Immature natural killer cell (primary cell): ENCODE measurements around the gene MFSD6. TPM values are rescaled to one million over a fixed set of nuclear protein-coding genes. Genes with fewer than 3 reads are reported as not detected.

Experiments used
- DNase-seq, 3 donors: peaks; one replicate each; pipeline ENCODE4 v3.0.0; 2022; ENCODE audit warnings: mixed read lengths in 1 of 3
- H3K27ac Mint-ChIP-seq, 6 donors: one replicate each; pipeline ENCODE4 v1.8.0; 2020; ENCODE audit warnings: mixed read lengths in 6 of 6, mild to moderate bottlenecking in 5 of 6, inconsistent platforms in 4 of 6, moderate library complexity in 3 of 6
- H3K27me3 Mint-ChIP-seq, 3 donors: one replicate each; pipeline ENCODE4 v1.8.0; 2020 to 2021; ENCODE audit warnings: low read depth in 3 of 3, mild to moderate bottlenecking in 3 of 3, mixed read lengths in 3 of 3, moderate library complexity in 3 of 3, inconsistent platforms in 1 of 3
- H3K36me3 Mint-ChIP-seq, 3 donors: one replicate each; pipeline ENCODE4 v1.8.0; 2020; ENCODE audit warnings: mixed read lengths in 3 of 3, inconsistent platforms in 2 of 3, mild to moderate bottlenecking in 2 of 3
- H3K4me1 Mint-ChIP-seq, 2 donors: one replicate each; pipeline ENCODE4 v1.8.0; 2020; ENCODE audit warnings: inconsistent platforms in 2 of 2, mild to moderate bottlenecking in 2 of 2, mixed read lengths in 2 of 2, moderate library complexity in 1 of 2
- H3K4me3 Mint-ChIP-seq, 5 donors: one replicate each; pipeline ENCODE4 v1.8.0; 2020; ENCODE audit warnings: mild to moderate bottlenecking in 5 of 5, mixed read lengths in 5 of 5, inconsistent platforms in 3 of 5, moderate library complexity in 3 of 5
- H3K9me3 Mint-ChIP-seq, 6 donors: one replicate each; pipeline ENCODE4 v1.8.0; 2020; ENCODE audit warnings: mild to moderate bottlenecking in 6 of 6, mixed read lengths in 6 of 6, inconsistent platforms in 4 of 6, moderate library complexity in 3 of 6
- polyA plus RNA-seq, 3 donors: library from polyadenylated mRNA; unstranded; fragments of 300-500 nt; fragmentation: Illumina TruSeq; gene quantifications; one replicate each; pipeline ENCODE4 v1.2.3, GENCODE V29; 2021

The MFSD6 gene
- polyA plus RNA-seq, 3 donors from 2014 or later = 7.3 to 35.1 (median 8.5) TPM

- H3K27me3 Mint-ChIP-seq = no peaks in the 10 kb centered on the region
- H3K4me3 Mint-ChIP-seq = no peak overlapping the region
- H3K4me1 Mint-ChIP-seq = peaks cover 16 to 21% of the 10 kb centered on the region in 2 donors
- H3K36me3 Mint-ChIP-seq = peaks cover 4 to 21% (median 10%) of the 10 kb centered on the region in 3 donors
- peak overlapping the region in 2 of 6 donors; percentile 23 to 67 for H3K27ac Mint-ChIP-seq
- H3K9me3 Mint-ChIP-seq = no peaks in the 10 kb centered on the region
- no peak for DNase-seq
Measured at GRCh38 chr2:190511104-190511503, 102.9 kb downstream of the MFSD6 start.

- Mint-ChIP-seq H3K4me1 (peaks cover 18% of the 10 kb centered on the region in 2 donors), H3K9me3 (no peaks in the 10 kb centered on the region), H3K4me3 (no peak overlapping the region), H3K27ac (peak overlapping the region in 3 of 6 donors; percentile 62 to 82 (median 72)), H3K27me3 (no peaks in the 10 kb centered on the region), H3K36me3 (peaks cover 4 to 17% (median 12%) of the 10 kb centered on the region in 3 donors)
- no peak for DNase-seq
Measured at GRCh38 chr2:190512539-190513095, 104.5 kb downstream of the MFSD6 start.

GRCh38 chr2:190513877-190514276 lies 105.7 kb downstream of the MFSD6 start:
- Mint-ChIP-seq H3K36me3 (peaks cover 4 to 17% (median 12%) of the 10 kb centered on the region in 3 donors), H3K4me3 (no peak overlapping the region), H3K27me3 (no peaks in the 10 kb centered on the region), H3K27ac (no peak overlapping the region), H3K4me1 (peaks cover 18% of the 10 kb centered on the region in 2 donors), H3K9me3 (no peaks in the 10 kb centered on the region)
- DNase-seq = no peak

- Mint-ChIP-seq H3K27me3 (no peaks in the 10 kb centered on the region), H3K4me1 (peaks cover 23% of the 10 kb centered on the region in 2 donors), H3K27ac (no peak overlapping the region), H3K9me3 (no peaks in the 10 kb centered on the region), H3K36me3 (peaks cover 4 to 12% (median 11%) of the 10 kb centered on the region in 3 donors), H3K4me3 (no peak overlapping the region)
- DNase-seq = no peak
Measured at GRCh38 chr2:190514676-190515075, 106.5 kb downstream of the MFSD6 start.

- H3K27ac Mint-ChIP-seq = peak overlapping the region in 4 of 6 donors; percentile 47 to 81 (median 74)
- no peaks in the 10 kb centered on the region for H3K9me3 Mint-ChIP-seq
- no peaks in the 10 kb centered on the region for H3K27me3 Mint-ChIP-seq
- peaks cover 4 to 12% (median 9%) of the 10 kb centered on the region in 3 donors for H3K36me3 Mint-ChIP-seq
- H3K4me1 Mint-ChIP-seq = peaks cover 31 to 33% of the 10 kb centered on the region in 2 donors
- H3K4me3 Mint-ChIP-seq = peak overlapping the region in 2 of 5 donors; percentile 38 to 39
- DNase-seq = peak in 1 of 3 donors; percentile 23
Measured at GRCh38 chr2:190515687-190516086, 107.5 kb downstream of the MFSD6 start.

GRCh38 chr2:190517468-190517867 lies 109.3 kb downstream of the MFSD6 start:
- H3K27me3 Mint-ChIP-seq = no peaks in the 10 kb centered on the region
- peaks cover 41 to 46% of the 10 kb centered on the region in 2 donors for H3K4me1 Mint-ChIP-seq
- peaks cover 4 to 7% (median 5%) of the 10 kb centered on the region in 3 donors for H3K36me3 Mint-ChIP-seq
- no peak for DNase-seq
- no peak overlapping the region for H3K4me3 Mint-ChIP-seq
- H3K9me3 Mint-ChIP-seq = no peaks in the 10 kb centered on the region
- H3K27ac Mint-ChIP-seq = peak overlapping the region in 1 of 6 donors; percentile 17

GRCh38 chr2:190519975-190520767 lies 112.0 kb downstream of the MFSD6 start:
- Mint-ChIP-seq H3K9me3 (no peaks in the 10 kb centered on the region), H3K36me3 (peaks cover 0 to 21% (median 8%) of the 10 kb centered on the region in 3 donors), H3K27ac (peak overlapping the region; percentile 15 to 73 (median 26)), H3K27me3 (no peaks in the 10 kb centered on the region), H3K4me3 (peak overlapping the region; percentile 2 to 36 (median 12)), H3K4me1 (peaks cover 35 to 42% of the 10 kb centered on the region in 2 donors)
- no peak for DNase-seq

GRCh38 chr2:190524928-190525327 lies 116.8 kb downstream of the MFSD6 start:
- no peak overlapping the region for H3K27ac Mint-ChIP-seq
- DNase-seq = no peak
- H3K4me1 Mint-ChIP-seq = peaks cover 46 to 55% of the 10 kb centered on the region in 2 donors
- H3K27me3 Mint-ChIP-seq = no peaks in the 10 kb centered on the region
- peaks cover 0 to 16% (median 8%) of the 10 kb centered on the region in 3 donors for H3K36me3 Mint-ChIP-seq
- no peak overlapping the region for H3K4me3 Mint-ChIP-seq
- no peaks in the 10 kb centered on the region for H3K9me3 Mint-ChIP-seq

GRCh38 chr2:190526105-190526750 lies 118.1 kb downstream of the MFSD6 start:
- H3K4me1 Mint-ChIP-seq = peaks cover 33 to 54% of the 10 kb centered on the region in 2 donors
- H3K36me3 Mint-ChIP-seq = peaks cover 0 to 16% (median 8%) of the 10 kb centered on the region in 3 donors
- no peaks in the 10 kb centered on the region for H3K27me3 Mint-ChIP-seq
- DNase-seq = no peak
- peak overlapping the region; percentile 10 to 67 (median 20) for H3K27ac Mint-ChIP-seq
- no peaks in the 10 kb centered on the region for H3K9me3 Mint-ChIP-seq
- peak overlapping the region in 2 of 5 donors; percentile 4 to 9 for H3K4me3 Mint-ChIP-seq

- Mint-ChIP-seq H3K4me1 (peaks cover 28 to 55% of the 10 kb centered on the region in 2 donors), H3K9me3 (no peaks in the 10 kb centered on the region), H3K4me3 (no peak overlapping the region), H3K27me3 (no peaks in the 10 kb centered on the region), H3K36me3 (peaks cover 0 to 16% (median 8%) of the 10 kb centered on the region in 3 donors), H3K27ac (no peak overlapping the region)
- DNase-seq = no peak
Measured at GRCh38 chr2:190527214-190527613, 119.1 kb downstream of the MFSD6 start.

GRCh38 chr2:190527918-190528317 lies 119.8 kb downstream of the MFSD6 start:
- Mint-ChIP-seq H3K4me1 (peaks cover 35 to 62% of the 10 kb centered on the region in 2 donors), H3K4me3 (no peak overlapping the region)
- DNase-seq = no peak

GRCh38 chr2:190528521-190529001 lies 120.4 kb downstream of the MFSD6 start:
- Mint-ChIP-seq H3K36me3 (peaks cover 0 to 7% (median 5%) of the 10 kb centered on the region in 3 donors), H3K9me3 (no peaks in the 10 kb centered on the region), H3K27me3 (peaks cover 2 to 3% (median 3%) of the 10 kb centered on the region in 3 donors), H3K4me3 (no peak overlapping the region), H3K27ac (peak overlapping the region in 1 of 6 donors; percentile 13), H3K4me1 (peaks cover 41 to 68% of the 10 kb centered on the region in 2 donors)
- no peak for DNase-seq

More at GRCh38 chr2:190527918-190528317, 119.8 kb downstream of the MFSD6 start:
- no peaks in the 10 kb centered on the region for H3K27me3 Mint-ChIP-seq
- peaks cover 0 to 10% (median 8%) of the 10 kb centered on the region in 3 donors for H3K36me3 Mint-ChIP-seq
- H3K27ac Mint-ChIP-seq = no peak overlapping the region
- no peaks in the 10 kb centered on the region for H3K9me3 Mint-ChIP-seq

- peaks cover 0 to under 1% (median 0%) of the 10 kb centered on the region in 3 donors for H3K36me3 Mint-ChIP-seq
- peaks cover 2 to 11% (median 8%) of the 10 kb centered on the region in 3 donors for H3K27me3 Mint-ChIP-seq
- no peak for DNase-seq
- peaks cover 48 to 74% of the 10 kb centered on the region in 2 donors for H3K4me1 Mint-ChIP-seq
- H3K4me3 Mint-ChIP-seq = no peak overlapping the region
- H3K27ac Mint-ChIP-seq = peak overlapping the region in 3 of 6 donors; percentile 21 to 56 (median 29)
- H3K9me3 Mint-ChIP-seq = no peaks in the 10 kb centered on the region
Measured at GRCh38 chr2:190529486-190530247, 121.5 kb downstream of the MFSD6 start.
